ENCODE measurements around the gene RHBDL3.
A peak's percentile ranks its signal among the peaks of the same experiment; 100 is the strongest.
"Not testable (repeated sequence)": the region's sequence is repeated elsewhere in the genome, so short reads cannot be mapped to it uniquely, and the experiment has no call there.

Gene RHBDL3

DNA sequence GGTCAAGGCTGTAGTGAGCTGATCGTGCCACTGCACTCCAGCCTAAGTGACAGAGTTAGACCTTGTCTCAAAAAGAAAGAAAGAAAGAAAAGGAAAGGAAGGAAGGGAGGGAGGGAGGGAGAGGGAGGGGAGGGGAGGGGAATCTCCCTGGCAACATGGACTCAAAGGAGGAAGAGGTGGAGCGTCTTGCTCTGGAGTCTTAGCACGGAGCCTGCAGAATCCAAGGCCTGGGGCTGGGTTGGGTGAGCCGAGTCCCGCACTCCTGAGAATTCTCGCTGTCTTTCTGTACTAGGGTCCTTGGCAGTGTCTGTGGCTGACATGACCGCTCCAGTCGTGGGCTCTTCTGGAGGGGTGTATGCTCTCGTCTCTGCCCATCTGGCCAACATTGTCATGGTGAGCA is 39.4 kb downstream of the RHBDL3 start:
- H2AFZ ChIP-seq (ENCODE audit: low read length, unreplicated experiment): no peak overlapping the region
- peaks cover 6% of the 10 kb centered on the region; the same call in 1 of the 2 replicates for H3K27me3 ChIP-seq (ENCODE audit: insufficient read depth, low read length)
- no peak overlapping the region for H3K27ac ChIP-seq (ENCODE audit: low read depth, low read length)
- H3K4me3 ChIP-seq (ENCODE audit: low read depth, low read length): no peak overlapping the region
- no peaks in the 10 kb centered on the region for H3K79me2 ChIP-seq (ENCODE audit: control insufficient read depth, insufficient read depth, low read length, unreplicated experiment)
- H3K4me1 ChIP-seq (ENCODE audit: control insufficient read depth, insufficient read depth, low read length, unreplicated experiment): no peaks in the 10 kb centered on the region
- no peaks in the 10 kb centered on the region for H3K36me3 ChIP-seq (ENCODE audit: insufficient read depth, low read length)

DNA sequence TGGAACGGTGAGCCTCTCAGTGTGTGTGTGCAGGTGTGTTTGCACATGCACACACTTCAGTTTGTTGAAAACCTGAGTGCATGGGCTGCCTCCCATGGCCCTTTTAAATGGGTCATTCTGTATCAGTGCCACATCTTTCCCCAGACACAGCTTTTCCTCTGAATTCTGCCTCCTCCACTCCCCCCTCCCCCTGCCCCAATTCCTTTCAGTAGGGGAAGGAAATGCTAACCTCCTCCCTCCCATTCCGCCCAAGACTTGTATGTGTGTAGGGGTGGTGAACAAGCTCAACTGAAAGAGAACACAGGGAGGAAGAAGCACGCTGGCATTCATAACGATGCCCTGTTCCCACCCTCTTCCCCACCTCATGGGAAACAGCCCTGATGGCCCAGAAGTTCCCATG is 42.0 kb downstream of the RHBDL3 start:
- Histone ChIP-seq H3K27me3 (ENCODE audit: insufficient read depth, low read length) (peaks cover 6% of the 10 kb centered on the region; the same call in 1 of the 2 replicates), H3K79me2 (ENCODE audit: control insufficient read depth, insufficient read depth, low read length, unreplicated experiment) (no peaks in the 10 kb centered on the region), H3K4me1 (ENCODE audit: control insufficient read depth, insufficient read depth, low read length, unreplicated experiment) (peaks cover 10% of the 10 kb centered on the region), H2AFZ (ENCODE audit: low read length, unreplicated experiment) (no peak overlapping the region), H3K27ac (ENCODE audit: low read depth, low read length) (no peak overlapping the region), H3K36me3 (ENCODE audit: insufficient read depth, low read length) (no peaks in the 10 kb centered on the region), H3K4me3 (ENCODE audit: low read depth, low read length) (no peak overlapping the region)

DNA sequence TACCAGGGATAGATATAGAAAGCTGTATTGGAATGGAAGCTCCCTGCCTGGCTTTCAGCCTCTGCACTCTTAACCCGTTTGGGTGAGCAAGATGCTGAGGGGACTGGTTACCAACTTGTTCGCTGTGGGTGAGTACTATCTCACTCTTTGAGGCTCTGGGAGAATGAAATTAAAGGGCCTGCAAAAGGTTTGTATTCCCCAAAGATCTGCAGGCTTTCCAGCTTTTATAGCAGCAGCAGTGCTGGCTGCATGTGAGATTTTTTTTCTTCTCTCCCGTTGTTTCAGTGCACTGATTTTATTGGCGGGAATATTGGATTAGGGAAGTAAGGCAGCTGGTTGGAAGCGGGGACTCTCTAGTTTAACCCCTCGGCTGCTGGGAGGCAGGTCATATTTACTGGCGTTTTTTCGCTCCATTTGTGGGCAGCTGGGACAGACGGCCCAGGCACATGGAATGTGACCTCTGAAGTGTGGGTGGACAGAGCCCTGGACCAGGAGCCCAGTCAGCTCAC is 45.5 kb downstream of the RHBDL3 start:
- peak overlapping the region; percentile 23 for H3K4me3 ChIP-seq (ENCODE audit: low read depth, low read length)

DNA sequence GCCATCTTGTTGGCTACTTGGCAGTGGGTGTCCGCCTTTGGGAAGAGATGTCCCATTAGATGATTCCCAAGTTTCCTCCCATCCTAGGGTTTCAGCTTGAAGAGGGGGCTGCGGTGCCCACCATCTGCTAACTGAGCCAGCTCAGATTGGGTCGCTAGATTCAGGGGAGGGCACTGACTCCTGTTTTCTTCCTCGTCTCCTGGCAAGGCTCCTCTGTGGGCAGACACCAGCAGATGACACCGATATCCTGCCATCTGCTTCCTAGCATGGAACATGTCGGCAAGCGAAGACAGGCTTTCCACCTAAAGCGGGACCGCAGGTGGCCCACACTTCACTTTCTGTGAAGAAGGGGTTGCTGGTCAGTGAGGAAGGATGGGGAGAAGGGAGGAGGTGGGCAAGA is 49.0 kb downstream of the RHBDL3 start:
- Histone ChIP-seq H3K27ac (ENCODE audit: low read depth, low read length) (no peak overlapping the region), H3K36me3 (ENCODE audit: insufficient read depth, low read length) (no peaks in the 10 kb centered on the region), H3K4me3 (ENCODE audit: low read depth, low read length) (no peak overlapping the region), H3K79me2 (ENCODE audit: control insufficient read depth, insufficient read depth, low read length, unreplicated experiment) (no peaks in the 10 kb centered on the region), H2AFZ (ENCODE audit: low read length, unreplicated experiment) (no peak overlapping the region), H3K27me3 (ENCODE audit: insufficient read depth, low read length) (peaks cover 20% of the 10 kb centered on the region), H3K4me1 (ENCODE audit: control insufficient read depth, insufficient read depth, low read length, unreplicated experiment) (peaks cover 10% of the 10 kb centered on the region)

More for the DNA sequence above, 45.5 kb downstream of the RHBDL3 start:
- H3K79me2 ChIP-seq (ENCODE audit: control insufficient read depth, insufficient read depth, low read length, unreplicated experiment): no peaks in the 10 kb centered on the region
- H2AFZ ChIP-seq (ENCODE audit: low read length, unreplicated experiment): no peak overlapping the region
- no peak overlapping the region for H3K27ac ChIP-seq (ENCODE audit: low read depth, low read length)
- H3K36me3 ChIP-seq (ENCODE audit: insufficient read depth, low read length): no peaks in the 10 kb centered on the region
- peaks cover 10% of the 10 kb centered on the region for H3K4me1 ChIP-seq (ENCODE audit: control insufficient read depth, insufficient read depth, low read length, unreplicated experiment)
- peaks cover 25% of the 10 kb centered on the region for H3K27me3 ChIP-seq (ENCODE audit: insufficient read depth, low read length)

DNA sequence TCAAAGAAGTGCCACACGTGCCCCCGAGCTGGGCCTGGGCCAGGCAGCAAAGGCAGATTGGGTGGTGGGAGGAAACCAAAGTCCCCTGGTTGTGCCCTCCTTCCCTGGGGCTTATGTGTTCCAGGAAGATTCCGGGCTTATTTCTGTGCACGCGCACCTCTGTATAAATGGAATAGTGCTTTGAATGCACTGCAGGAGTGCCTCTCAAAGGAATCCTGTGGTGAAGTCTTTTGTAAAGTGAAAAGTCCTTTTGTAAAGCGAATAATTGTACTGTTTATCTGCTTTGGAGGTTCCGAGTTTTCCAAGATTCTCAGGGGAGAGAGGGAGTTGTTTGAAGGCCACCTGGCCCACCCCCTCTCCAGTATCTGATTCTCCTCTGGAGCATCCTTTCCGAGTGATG is 49.5 kb downstream of the RHBDL3 start:
- Histone ChIP-seq H3K4me3 (ENCODE audit: low read depth, low read length) (no peak overlapping the region), H3K4me1 (ENCODE audit: control insufficient read depth, insufficient read depth, low read length, unreplicated experiment) (peaks cover 10% of the 10 kb centered on the region), H2AFZ (ENCODE audit: low read length, unreplicated experiment) (no peak overlapping the region), H3K36me3 (ENCODE audit: insufficient read depth, low read length) (no peaks in the 10 kb centered on the region), H3K27me3 (ENCODE audit: insufficient read depth, low read length) (peaks cover 20% of the 10 kb centered on the region), H3K27ac (ENCODE audit: low read depth, low read length) (no peak overlapping the region), H3K79me2 (ENCODE audit: control insufficient read depth, insufficient read depth, low read length, unreplicated experiment) (no peaks in the 10 kb centered on the region)

DNA sequence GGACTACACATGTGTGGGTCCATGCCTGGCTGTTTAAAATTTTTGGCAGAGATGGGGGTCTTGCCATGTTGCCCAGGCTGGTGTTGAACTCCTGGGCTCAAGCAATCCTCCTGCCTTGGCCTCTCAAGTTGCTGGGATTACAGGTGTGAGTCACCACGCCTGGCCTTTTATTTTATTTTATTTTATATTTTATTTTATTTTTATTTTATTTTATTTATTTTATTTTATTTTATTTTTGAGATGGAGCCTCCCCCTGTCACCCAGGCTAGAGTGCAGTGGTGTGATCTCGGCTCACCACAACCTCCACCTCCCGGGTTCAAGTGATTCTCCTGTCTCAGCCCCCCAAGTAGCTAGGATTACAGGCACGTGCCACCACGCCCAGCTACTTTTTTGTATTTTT is 51.0 kb downstream of the RHBDL3 start:
- peaks cover 20% of the 10 kb centered on the region for H3K27me3 ChIP-seq (ENCODE audit: insufficient read depth, low read length)
- not testable (repeated sequence) for H2AFZ ChIP-seq (ENCODE audit: low read length, unreplicated experiment); H3K4me1 ChIP-seq (ENCODE audit: control insufficient read depth, insufficient read depth, low read length, unreplicated experiment); H3K27ac ChIP-seq (ENCODE audit: low read depth, low read length); H3K36me3 ChIP-seq (ENCODE audit: insufficient read depth, low read length); H3K79me2 ChIP-seq (ENCODE audit: control insufficient read depth, insufficient read depth, low read length, unreplicated experiment); H3K4me3 ChIP-seq (ENCODE audit: low read depth, low read length)

DNA sequence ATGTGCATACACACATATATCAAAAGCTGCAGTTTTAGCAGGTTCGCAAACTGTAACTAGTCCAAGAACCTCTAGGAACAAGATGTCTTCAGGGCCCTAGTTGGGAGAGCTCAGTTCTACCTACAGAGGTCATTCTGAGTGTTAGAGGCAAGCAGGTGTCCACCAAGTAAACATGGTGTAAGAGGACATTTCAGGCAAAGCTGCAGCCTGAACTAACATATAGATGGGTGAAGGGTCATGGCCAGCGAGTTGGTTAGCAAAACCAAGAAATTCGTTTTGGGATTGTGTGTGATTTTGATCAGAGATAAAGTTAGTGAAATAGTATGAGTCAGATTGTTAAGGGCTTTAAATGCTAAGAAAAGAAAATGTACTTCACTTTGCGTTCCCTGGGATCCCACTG is 51.7 kb downstream of the RHBDL3 start:
- Histone ChIP-seq H3K36me3 (ENCODE audit: insufficient read depth, low read length) (no peaks in the 10 kb centered on the region), H3K4me3 (ENCODE audit: low read depth, low read length) (no peak overlapping the region), H3K27ac (ENCODE audit: low read depth, low read length) (no peak overlapping the region), H2AFZ (ENCODE audit: low read length, unreplicated experiment) (no peak overlapping the region), H3K27me3 (ENCODE audit: insufficient read depth, low read length) (peaks cover 20% of the 10 kb centered on the region), H3K79me2 (ENCODE audit: control insufficient read depth, insufficient read depth, low read length, unreplicated experiment) (no peaks in the 10 kb centered on the region), H3K4me1 (ENCODE audit: control insufficient read depth, insufficient read depth, low read length, unreplicated experiment) (no peaks in the 10 kb centered on the region)

DNA sequence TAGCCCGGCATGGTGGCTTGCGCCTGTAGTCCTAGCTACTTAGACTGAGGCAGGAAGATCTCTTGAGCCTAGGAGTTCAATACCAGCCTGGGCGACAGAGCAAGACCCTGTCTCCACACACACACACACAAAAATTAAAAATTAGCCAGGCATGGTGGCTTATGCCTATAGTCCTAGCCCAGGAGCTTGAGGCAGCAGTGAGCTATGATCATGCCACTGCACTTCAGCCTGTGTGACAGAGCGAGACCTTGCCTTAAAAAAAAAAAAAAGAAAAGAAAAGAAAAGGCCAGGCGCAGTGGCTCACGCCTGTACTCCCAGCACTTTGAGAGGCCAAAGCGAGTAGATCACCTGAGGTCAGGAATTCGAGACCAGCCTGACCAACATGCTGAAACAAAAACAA is 52.4 kb downstream of the RHBDL3 start:
- peaks cover 20% of the 10 kb centered on the region for H3K27me3 ChIP-seq (ENCODE audit: insufficient read depth, low read length)
- H3K4me3 ChIP-seq (ENCODE audit: low read depth, low read length): no peak overlapping the region
- no peaks in the 10 kb centered on the region for H3K4me1 ChIP-seq (ENCODE audit: control insufficient read depth, insufficient read depth, low read length, unreplicated experiment)
- H3K27ac ChIP-seq (ENCODE audit: low read depth, low read length): no peak overlapping the region
- no peaks in the 10 kb centered on the region for H3K79me2 ChIP-seq (ENCODE audit: control insufficient read depth, insufficient read depth, low read length, unreplicated experiment)
- no peaks in the 10 kb centered on the region for H3K36me3 ChIP-seq (ENCODE audit: insufficient read depth, low read length)
- H2AFZ ChIP-seq (ENCODE audit: low read length, unreplicated experiment): no peak overlapping the region

DNA sequence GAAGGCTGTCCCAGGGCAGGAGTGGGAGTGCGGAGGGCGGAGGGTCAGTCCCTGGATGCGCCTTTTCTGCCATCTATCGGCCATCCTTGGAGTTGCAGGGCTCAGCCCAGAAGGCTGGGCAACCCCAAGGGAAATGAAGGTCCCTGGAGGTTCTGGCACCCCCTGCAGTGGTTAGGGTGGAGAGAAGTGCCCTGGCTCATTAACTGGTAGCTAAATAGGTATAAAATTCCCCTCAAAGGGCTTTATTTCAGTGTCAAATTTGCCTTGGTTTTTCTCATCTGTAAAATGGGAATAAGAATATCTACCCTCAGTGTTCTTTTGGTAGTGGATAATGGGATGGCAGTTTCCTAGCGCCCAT is 53.9 kb downstream of the RHBDL3 start:
- H3K4me1 ChIP-seq (ENCODE audit: control insufficient read depth, insufficient read depth, low read length, unreplicated experiment): peaks cover 10% of the 10 kb centered on the region
- H3K4me3 ChIP-seq (ENCODE audit: low read depth, low read length): no peak overlapping the region
- H2AFZ ChIP-seq (ENCODE audit: low read length, unreplicated experiment): no peak overlapping the region
- H3K79me2 ChIP-seq (ENCODE audit: control insufficient read depth, insufficient read depth, low read length, unreplicated experiment): no peaks in the 10 kb centered on the region
- H3K36me3 ChIP-seq (ENCODE audit: insufficient read depth, low read length): no peaks in the 10 kb centered on the region
- peaks cover 15% of the 10 kb centered on the region for H3K27me3 ChIP-seq (ENCODE audit: insufficient read depth, low read length)
- no peak overlapping the region for H3K27ac ChIP-seq (ENCODE audit: low read depth, low read length)

DNA sequence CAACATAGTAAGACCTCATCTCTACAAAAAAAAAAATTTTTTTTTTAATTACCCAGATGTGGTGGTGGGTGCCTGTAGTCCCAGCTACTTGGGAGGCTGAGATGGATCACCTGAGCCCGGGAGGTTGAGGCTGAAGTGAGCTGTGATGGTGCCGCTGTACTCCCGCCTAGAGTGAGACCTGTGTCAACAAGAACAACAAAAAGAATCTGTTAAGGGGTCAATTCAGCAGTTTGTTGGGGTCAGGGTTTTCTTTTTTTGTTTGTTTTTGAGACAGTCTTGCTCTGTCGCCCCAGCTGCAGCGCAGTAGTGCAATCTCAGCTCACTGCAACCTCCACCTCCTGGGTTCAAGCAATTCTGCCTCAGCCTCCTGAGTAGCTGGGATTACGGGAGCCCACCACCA is 54.4 kb downstream of the RHBDL3 start:
- not testable (repeated sequence) for H3K4me3 ChIP-seq (ENCODE audit: low read depth, low read length); H3K79me2 ChIP-seq (ENCODE audit: control insufficient read depth, insufficient read depth, low read length, unreplicated experiment); H3K36me3 ChIP-seq (ENCODE audit: insufficient read depth, low read length); H2AFZ ChIP-seq (ENCODE audit: low read length, unreplicated experiment); H3K27ac ChIP-seq (ENCODE audit: low read depth, low read length)
- Histone ChIP-seq H3K27me3 (ENCODE audit: insufficient read depth, low read length) (peaks cover 10% of the 10 kb centered on the region), H3K4me1 (ENCODE audit: control insufficient read depth, insufficient read depth, low read length, unreplicated experiment) (peaks cover 11% of the 10 kb centered on the region)

DNA sequence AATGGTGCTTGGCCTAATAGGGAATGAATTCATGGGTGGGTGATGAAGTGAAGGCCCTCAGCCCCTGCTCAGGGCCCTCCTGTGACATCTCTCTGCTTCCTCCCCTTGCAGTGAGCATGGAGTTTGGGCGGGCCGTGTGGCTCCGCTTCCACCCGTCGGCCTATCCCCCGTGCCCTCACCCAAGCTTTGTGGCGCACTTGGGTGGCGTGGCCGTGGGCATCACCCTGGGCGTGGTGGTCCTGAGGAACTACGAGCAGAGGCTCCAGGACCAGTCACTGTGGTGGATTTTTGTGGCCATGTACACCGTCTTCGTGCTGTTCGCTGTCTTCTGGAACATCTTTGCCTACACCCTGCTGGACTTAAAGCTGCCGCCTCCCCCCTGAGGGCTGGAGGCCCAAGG is 55.2 kb downstream of the RHBDL3 start:
- H3K36me3 ChIP-seq (ENCODE audit: insufficient read depth, low read length): no peaks in the 10 kb centered on the region
- peaks cover 11% of the 10 kb centered on the region for H3K4me1 ChIP-seq (ENCODE audit: control insufficient read depth, insufficient read depth, low read length, unreplicated experiment)
- no peak overlapping the region for H3K27ac ChIP-seq (ENCODE audit: low read depth, low read length)
- H3K27me3 ChIP-seq (ENCODE audit: insufficient read depth, low read length): peaks cover 4% of the 10 kb centered on the region
- no peak overlapping the region for H3K4me3 ChIP-seq (ENCODE audit: low read depth, low read length)
- no peak overlapping the region for H2AFZ ChIP-seq (ENCODE audit: low read length, unreplicated experiment)
- no peaks in the 10 kb centered on the region for H3K79me2 ChIP-seq (ENCODE audit: control insufficient read depth, insufficient read depth, low read length, unreplicated experiment)
